HG02571 (cell line): ENCODE data around the gene TLE1.
"Not testable (repeated sequence)": the region's sequence is repeated elsewhere in the genome, so short reads cannot be mapped to it uniquely, and the experiment has no call there.

Experiments used
- ATAC-seq: cut with Tn5 transposase; IDR thresholded peaks from one replicate; pipeline ENCODE4 v1.9.1; 2021; ENCODE audit warnings: mild to moderate bottlenecking, moderate library complexity; ENCODE audit not compliant: unreplicated experiment

TLE1 gene

GRCh38 chr9:81689343-81690175 is at the start of gene TLE1:
TLE1 (minus strand) TSS chr9:81689547; CDS start chr9:81688240, 1,307 bp downstream.
- ATAC-seq: peak; percentile 77

- no peak for ATAC-seq
Measured at GRCh38 chr9:81737871-81738507, 48.6 kb upstream of the TLE1 start.

GRCh38 chr9:81730498-81730897 is 41.2 kb upstream of the TLE1 start:
- ATAC-seq: not testable (repeated sequence)

- ATAC-seq: peak; percentile 53
Measured at GRCh38 chr9:81729135-81729534, 39.8 kb upstream of the TLE1 start.

GRCh38 chr9:81724242-81724889 is 35.0 kb upstream of the TLE1 start:
- ATAC-seq: no peak

- no peak for ATAC-seq
Measured at GRCh38 chr9:81722277-81722676, 32.9 kb upstream of the TLE1 start.

- ATAC-seq: no peak
Measured at GRCh38 chr9:81720450-81721086, 31.2 kb upstream of the TLE1 start.

- no peak for ATAC-seq
Measured at GRCh38 chr9:81719972-81720371, 30.6 kb upstream of the TLE1 start.

- no peak for ATAC-seq
Measured at GRCh38 chr9:81718244-81718643, 28.9 kb upstream of the TLE1 start.

- no peak for ATAC-seq
Measured at GRCh38 chr9:81717747-81718077, 28.4 kb upstream of the TLE1 start.

GRCh38 chr9:81717061-81717746 is 27.9 kb upstream of the TLE1 start:
- ATAC-seq: no peak

- ATAC-seq: no peak
Measured at GRCh38 chr9:81716409-81716808, 27.1 kb upstream of the TLE1 start.

GRCh38 chr9:81705578-81705977 is 16.2 kb upstream of the TLE1 start:
- no peak for ATAC-seq

GRCh38 chr9:81694541-81694940 is 5.2 kb upstream of the TLE1 start:
- no peak for ATAC-seq

- ATAC-seq: no peak
Measured at GRCh38 chr9:81693671-81694378, 4.5 kb upstream of the TLE1 start.

- ATAC-seq: no peak
Measured at GRCh38 chr9:81690251-81690851, 1.0 kb upstream of the TLE1 start.

- peak; percentile 15 for ATAC-seq
Measured at GRCh38 chr9:81689093-81689342, 329 bp downstream of the TLE1 start.

GRCh38 chr9:81688262-81689092 is 870 bp downstream of the TLE1 start:
- ATAC-seq: peak; percentile 4

- ATAC-seq: no peak
Measured at GRCh38 chr9:81687521-81688261, 1.7 kb downstream of the TLE1 start.
